HK-2 (cell line): ENCODE measurements around the gene ACTL9.

Experiments
- DNase-seq: peaks from one replicate; pipeline ENCODE4 v3.0.0-alpha.2; 2018; ENCODE audit not compliant: unreplicated experiment

Gene ACTL9

GRCh38 chr19:8684001-8684902 lies 14.3 kb downstream of the ACTL9 start:
- DNase-seq = no peak

GRCh38 chr19:8682931-8683330 lies 15.7 kb downstream of the ACTL9 start:
- DNase-seq = no peak

GRCh38 chr19:8682472-8682871 lies 16.1 kb downstream of the ACTL9 start:
- DNase-seq = no peak

GRCh38 chr19:8681345-8682029 lies 17.1 kb downstream of the ACTL9 start:
- DNase-seq = no peak

GRCh38 chr19:8680676-8681344 lies 17.8 kb downstream of the ACTL9 start:
- DNase-seq = no peak

GRCh38 chr19:8678244-8678807 lies 20.3 kb downstream of the ACTL9 start:
- no peak for DNase-seq

- no peak for DNase-seq
These were observed 23.5 kb downstream of the ACTL9 start for GRCh38 chr19:8675066-8675465.

GRCh38 chr19:8673276-8673891 lies 25.2 kb downstream of the ACTL9 start:
- no peak for DNase-seq

- no peak for DNase-seq
These were observed 31.7 kb downstream of the ACTL9 start for GRCh38 chr19:8666814-8667405.

GRCh38 chr19:8665468-8666213 lies 33.0 kb downstream of the ACTL9 start:
- DNase-seq = no peak

- no peak for DNase-seq
These were observed 33.9 kb downstream of the ACTL9 start for GRCh38 chr19:8664671-8665057.

- no peak for DNase-seq
These were observed 34.5 kb downstream of the ACTL9 start for GRCh38 chr19:8663920-8664670.

GRCh38 chr19:8662263-8662662 lies 36.3 kb downstream of the ACTL9 start:
- no peak for DNase-seq

GRCh38 chr19:8659905-8660304 lies 38.7 kb downstream of the ACTL9 start:
- DNase-seq = no peak

GRCh38 chr19:8657869-8658268 lies 40.7 kb downstream of the ACTL9 start:
- DNase-seq = no peak

GRCh38 chr19:8655340-8655709 lies 43.3 kb downstream of the ACTL9 start:
- DNase-seq = no peak

GRCh38 chr19:8654591-8655339 lies 43.8 kb downstream of the ACTL9 start:
- DNase-seq = peak; percentile 62

- no peak for DNase-seq
These were observed 50.4 kb downstream of the ACTL9 start for GRCh38 chr19:8648240-8648639.
